Mesodermal cell (in vitro differentiated cells): ENCODE data around the gene PAPPA.
A peak's percentile ranks its signal among the peaks of the same experiment; 100 is the strongest.

Experiments
- H3K27ac ChIP-seq: 2 replicates; pipeline ENCODE4 v1.7.0; 2013; ENCODE audit warnings: mild to moderate bottlenecking, low read depth, low read length, moderate library complexity; ENCODE audit not compliant: severe bottlenecking
- H3K36me3 ChIP-seq: 2 replicates; pipeline ENCODE4 v1.7.1; 2013; ENCODE audit warnings: mild to moderate bottlenecking, low read length, moderate library complexity; ENCODE audit not compliant: control insufficient read depth, insufficient read depth
- H3K4me1 ChIP-seq: one replicate; pipeline ENCODE4 v1.7.1; 2013; ENCODE audit warnings: mild to moderate bottlenecking, low read length; ENCODE audit not compliant: insufficient read depth, control insufficient read depth, poor library complexity, severe bottlenecking
- H3K4me3 ChIP-seq: 2 replicates; pipeline ENCODE4 v1.7.0; 2013; ENCODE audit warnings: low read length, control low read depth, mild to moderate bottlenecking; ENCODE audit not compliant: insufficient read depth, poor library complexity, severe bottlenecking; ENCODE audit errors: extremely low read depth
- H3K9me3 ChIP-seq: 2 replicates; pipeline ENCODE4 v1.7.1; 2013; ENCODE audit warnings: mild to moderate bottlenecking, low read length, moderate library complexity; ENCODE audit not compliant: control insufficient read depth
- WGBS, 2 experiments: methylation state at CpG; one replicate each; pipeline ENCODE4 v1.1.5; 2013; ENCODE audit warnings: missing lambda C conversion rate in 2 of 2; ENCODE audit not compliant: insufficient coverage in 2 of 2; 5-methylcytosine and 5-hydroxymethylcytosine counted together

PAPPA gene

DNA sequence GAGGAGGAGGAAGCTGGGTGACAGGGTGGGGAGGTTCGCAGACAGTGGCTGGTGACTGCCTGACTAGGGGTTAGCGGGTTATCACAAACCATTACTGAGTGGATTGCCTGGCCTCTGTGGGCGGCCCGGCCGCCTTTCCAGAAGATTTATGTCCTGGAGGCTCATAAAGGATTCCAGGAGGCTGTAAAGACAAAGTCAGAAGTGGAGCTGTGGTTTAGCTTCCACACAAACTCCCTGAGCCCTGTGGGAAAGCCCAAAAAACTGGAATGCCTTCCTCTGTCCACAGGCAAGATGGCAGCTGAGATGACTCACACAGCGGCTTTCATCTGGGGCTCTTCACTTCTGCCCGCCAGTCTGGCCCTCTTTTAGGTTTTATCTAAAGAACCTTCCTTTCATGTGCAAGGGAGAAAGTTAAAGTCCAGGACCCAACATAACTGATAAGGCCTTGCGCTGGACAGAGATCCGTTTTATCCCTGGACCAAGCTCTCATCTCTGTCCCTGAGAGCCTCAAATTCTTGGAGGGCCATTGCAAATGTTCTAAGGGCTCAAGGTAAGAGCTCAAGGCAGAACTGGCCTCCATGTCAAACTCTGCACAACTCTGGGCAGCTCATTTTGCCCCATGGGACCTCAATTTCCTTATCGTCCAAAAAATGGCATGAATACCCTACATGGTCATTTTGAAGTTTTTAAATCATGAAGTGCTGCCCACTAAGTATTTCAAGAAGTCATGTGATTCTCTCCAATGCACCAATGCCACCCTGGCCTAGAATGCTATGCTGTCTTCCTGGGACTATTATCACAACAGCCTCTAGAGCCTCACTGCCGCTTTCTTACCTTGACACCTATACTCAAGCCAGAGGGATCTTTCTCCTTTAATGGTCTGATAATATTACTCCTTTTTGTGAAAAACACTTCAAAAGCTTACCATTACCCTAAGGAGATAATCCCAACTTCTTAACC lies 284.1 kb downstream of the PAPPA start:
- 87 to 90% methylated on average over 9 of the region's 11 CpGs for WGBS, 2 experiments
- H3K36me3 ChIP-seq: peaks cover 8% of the 10 kb centered on the region
- peak overlapping the region; percentile 73 for H3K27ac ChIP-seq
- no peaks in the 10 kb centered on the region for H3K9me3 ChIP-seq
- peaks cover 8% of the 10 kb centered on the region for H3K4me1 ChIP-seq
- H3K4me3 ChIP-seq: no peak overlapping the region

DNA sequence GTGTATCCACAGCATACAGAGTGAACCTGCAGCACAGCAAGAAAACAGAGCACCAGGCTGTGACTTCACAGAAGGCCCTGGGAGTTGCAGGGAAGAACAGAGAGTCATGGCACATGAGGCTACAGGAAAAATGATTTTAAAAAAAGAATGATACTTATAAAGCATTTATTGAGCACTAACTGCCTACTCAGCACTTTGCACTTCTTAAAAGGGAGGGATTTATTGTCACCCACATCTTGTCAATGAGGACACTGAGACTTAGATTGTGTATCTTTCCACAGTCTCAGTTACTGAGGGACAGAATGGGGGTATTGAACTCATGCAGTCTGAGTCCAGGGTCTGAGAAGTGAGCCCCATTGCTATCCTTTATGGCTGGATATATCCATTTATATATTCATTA lies 288.9 kb downstream of the PAPPA start:
- Histone ChIP-seq H3K36me3 (peaks cover 8% of the 10 kb centered on the region), H3K4me1 (peaks cover 4% of the 10 kb centered on the region), H3K27ac (no peak overlapping the region), H3K9me3 (no peaks in the 10 kb centered on the region), H3K4me3 (no peak overlapping the region)

DNA sequence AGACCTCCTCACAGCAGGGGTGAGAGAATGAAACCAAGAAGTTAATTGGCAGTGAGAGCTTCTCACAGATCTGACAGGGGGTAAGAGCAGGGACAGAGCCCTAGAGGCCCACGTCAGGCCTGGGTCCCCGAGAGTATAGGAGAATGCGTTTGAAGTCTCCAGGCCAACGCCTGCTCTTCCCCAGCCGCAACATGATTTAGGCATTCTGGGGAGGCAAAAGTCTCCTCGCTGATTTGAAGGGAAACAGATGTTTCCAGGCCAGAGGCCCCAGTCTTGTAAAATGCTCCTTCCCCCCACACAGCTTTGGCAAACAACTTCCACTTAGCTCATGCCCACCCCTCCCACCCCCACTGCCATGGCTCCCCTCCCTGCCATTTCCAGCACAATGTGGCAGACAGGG lies 294.3 kb downstream of the PAPPA start:
- H3K9me3 ChIP-seq: no peaks in the 10 kb centered on the region
- 63 to 69% methylated on average over 6 of the region's 6 CpGs for WGBS, 2 experiments
- no peaks in the 10 kb centered on the region for H3K36me3 ChIP-seq

DNA sequence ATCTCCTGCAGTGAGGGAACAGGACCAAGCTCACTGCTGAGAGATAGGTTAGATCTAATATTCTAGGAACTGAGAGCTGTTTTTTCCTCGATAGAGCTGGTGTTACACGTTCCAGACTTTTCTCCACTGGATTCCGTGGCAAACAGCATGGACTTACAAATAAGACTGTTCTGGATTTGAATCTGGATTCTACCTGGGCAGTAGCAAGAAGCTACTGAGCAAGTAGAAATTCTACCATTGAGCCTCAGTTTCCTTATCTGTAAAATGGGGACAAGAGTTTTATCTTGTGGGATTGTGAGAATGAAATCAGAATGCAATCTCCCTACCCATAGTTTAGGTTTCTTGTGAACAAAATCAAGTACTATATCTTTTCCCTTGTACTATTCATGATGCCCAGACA lies 294.8 kb downstream of the PAPPA start:
- Histone ChIP-seq H3K4me3 (no peak overlapping the region), H3K9me3 (no peaks in the 10 kb centered on the region), H3K4me1 (peaks cover 18% of the 10 kb centered on the region), H3K27ac (peak overlapping the region; percentile 43), H3K36me3 (no peaks in the 10 kb centered on the region)
- 88 to 95% methylated on average over 3 of the region's 3 CpGs for WGBS, 2 experiments

More for the DNA sequence above, 294.3 kb downstream of the PAPPA start:
- no peak overlapping the region for H3K4me3 ChIP-seq
- H3K27ac ChIP-seq: peak overlapping the region; percentile 43
- peaks cover 18% of the 10 kb centered on the region for H3K4me1 ChIP-seq

DNA sequence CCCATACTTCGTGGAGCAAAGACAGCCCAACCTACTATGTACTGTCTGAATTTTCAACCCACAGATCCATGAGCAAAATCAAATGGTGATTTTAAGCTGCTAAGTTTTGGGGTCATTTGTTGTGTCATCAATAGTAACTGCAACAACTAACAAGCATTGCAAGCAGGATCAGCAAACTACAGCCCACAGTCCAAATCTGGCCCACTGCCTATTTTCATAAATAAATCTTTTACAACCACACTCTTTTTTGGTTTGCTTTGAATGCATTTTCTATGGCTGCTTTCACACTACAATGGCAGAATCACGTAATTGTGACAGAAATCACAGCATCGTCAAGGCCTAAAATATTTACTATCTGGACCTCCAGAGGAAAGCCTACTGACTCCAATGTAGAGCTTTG lies 296.4 kb downstream of the PAPPA start:
- WGBS, 2 experiments: 100% methylated on average over 2 of the region's 3 CpGs

DNA sequence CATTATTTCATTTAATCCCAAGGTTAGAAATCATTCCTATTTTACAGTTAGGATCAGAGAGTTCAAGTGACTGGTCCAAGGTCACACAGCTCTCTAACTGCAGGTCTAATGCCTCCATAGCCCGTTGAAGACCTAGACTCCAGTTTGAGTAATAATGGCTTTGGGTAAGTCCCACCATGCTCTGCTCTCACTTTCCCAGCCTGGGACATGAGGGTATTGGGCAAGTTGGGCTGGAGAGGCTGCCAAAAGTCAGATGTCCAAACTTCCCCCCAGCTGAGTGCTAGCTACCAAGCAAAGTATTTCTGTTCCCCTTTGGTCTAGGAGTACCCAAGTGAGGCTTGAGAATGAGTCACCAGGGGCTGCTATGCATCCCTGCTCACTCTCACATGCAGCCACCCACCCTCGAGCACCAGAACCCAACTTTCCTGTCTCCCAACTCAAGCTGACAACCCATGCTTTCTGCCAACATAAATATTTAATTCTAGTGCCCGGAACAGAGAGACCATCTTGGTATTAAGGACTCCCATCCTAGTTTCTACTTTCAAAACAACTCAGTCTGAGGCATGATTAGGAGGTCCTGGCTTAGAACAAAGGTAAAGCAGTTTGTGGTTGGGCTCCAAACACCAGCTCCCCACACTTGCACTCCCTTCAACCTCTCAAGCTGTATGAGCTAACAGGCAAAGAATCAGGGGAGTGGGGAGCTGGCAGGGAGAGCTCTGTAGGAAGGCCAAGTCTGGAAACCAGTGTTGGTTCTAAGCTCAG lies 297.0 kb downstream of the PAPPA start:
- no peak overlapping the region for H3K4me3 ChIP-seq
- H3K4me1 ChIP-seq: peaks cover 18% of the 10 kb centered on the region
- H3K27ac ChIP-seq: peak overlapping the region; percentile 58
- no peaks in the 10 kb centered on the region for H3K9me3 ChIP-seq
- 72 to 86% methylated on average over 2 of the region's 3 CpGs for WGBS, 2 experiments
- no peaks in the 10 kb centered on the region for H3K36me3 ChIP-seq

More for the DNA sequence above, 296.4 kb downstream of the PAPPA start:
- Histone ChIP-seq H3K4me1 (peaks cover 18% of the 10 kb centered on the region), H3K36me3 (no peaks in the 10 kb centered on the region), H3K4me3 (no peak overlapping the region), H3K27ac (no peak overlapping the region), H3K9me3 (no peaks in the 10 kb centered on the region)

DNA sequence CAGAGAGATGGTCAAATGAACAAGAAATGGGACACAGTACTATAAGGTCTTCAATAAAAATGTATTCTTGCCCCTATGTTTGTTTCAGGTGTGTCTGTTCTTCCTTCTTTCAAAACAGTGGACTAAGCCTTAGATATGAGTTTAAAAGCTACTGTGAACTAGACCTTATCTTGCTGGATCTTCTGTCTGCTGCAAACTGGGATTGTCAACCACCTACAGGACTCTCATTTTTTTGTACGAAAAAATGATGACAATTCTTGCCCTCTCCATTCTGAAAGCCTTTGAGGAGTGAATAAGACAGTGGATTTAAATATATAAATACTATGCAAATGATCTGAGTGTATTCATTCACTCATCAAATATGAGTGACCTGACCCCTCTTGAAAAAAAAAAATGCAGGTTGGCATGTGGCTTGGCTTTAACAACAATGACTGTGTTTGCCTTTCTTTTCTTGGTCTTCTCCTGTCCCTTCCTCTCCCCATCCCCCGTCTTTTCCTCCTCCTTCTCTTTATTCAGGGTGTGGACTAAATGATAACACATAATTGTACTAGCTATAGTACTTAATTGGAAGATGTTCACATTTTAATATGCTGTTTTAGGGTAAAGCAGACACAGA lies 298.0 kb downstream of the PAPPA start:
- Histone ChIP-seq H3K27ac (no peak overlapping the region), H3K4me1 (peaks cover 18% of the 10 kb centered on the region), H3K9me3 (peaks cover 2% of the 10 kb centered on the region), H3K4me3 (no peak overlapping the region), H3K36me3 (no peaks in the 10 kb centered on the region)
- WGBS, 2 experiments: 83% methylated on average over 1 of the region's 2 CpGs; no CpG with 5 or more reads in 1 of the 2 experiments
